Lower leg skin (tissue), 4 donors: ENCODE measurements around the gene ANKS6. TPM values are rescaled to one million over a fixed set of nuclear protein-coding genes. Genes with fewer than 3 reads are reported as not detected.

Source experiments
- DNase-seq, 2 donors: peaks; one replicate each; pipeline ENCODE4 v3.0.0-alpha.2; 2019; ENCODE audit warnings: low spot score in 2 of 2
- H3K4me3 ChIP-seq: fragments of 200-600 bp; sonication (generic); 2 replicates; pipeline ENCODE4 v1.5.1; 2017; ENCODE audit warnings: mild to moderate bottlenecking, low read depth; ENCODE audit not compliant: poor library complexity, severe bottlenecking
- CTCF ChIP-seq, 3 donors: fragments of 450-650 bp; IDR thresholded peaks; one replicate each; pipeline ENCODE4 v1.5.1; 2016; ENCODE audit warnings: antibody characterized with exemption in 3 of 3, mild to moderate bottlenecking in 3 of 3, moderate library complexity in 2 of 3
- POLR2A ChIP-seq, 2 donors: fragments of 450-650 bp; IDR thresholded peaks; one replicate each; pipeline ENCODE4 v1.6.1; 2016 to 2017; ENCODE audit warnings: antibody characterized with exemption in 2 of 2, mild to moderate bottlenecking in 1 of 2, moderate library complexity in 1 of 2
- WGBS, 2 donors: methylation state at CpG; one replicate each; pipeline ENCODE4 v1.1.5; 2018; 5-methylcytosine and 5-hydroxymethylcytosine counted together
- intact Hi-C: fragments of 100-400 bp; cut with DNase I; formaldehyde crosslinking; loops from one replicate; pipeline ENCODE4 v1.15.0; 2023; ENCODE audit warnings: low total_unique reads
- total RNA-seq, 4 donors: library from RNA; depleted of rRNA; stranded (reverse); fragments of >200 nt; gene quantifications; one replicate each; pipeline ENCODE4 v1.1.0, GENCODE V29; 2016

The ANKS6 gene
- total RNA-seq, 4 donors from 2014 or later, result 11.3 to 28.0 (median 19.1) TPM

- no peak for DNase-seq
- 93 to 96% methylated on average over 3 of the region's 3 CpGs for WGBS, 2 donors
- intact Hi-C loops, result no loop called here
- TF ChIP-seq CTCF (IDR thresholded peaks at IDR 0.05), result no peak
- no peak for TF ChIP-seq POLR2A (IDR thresholded peaks at IDR 0.05)
- H3K4me3 ChIP-seq, result no peak overlapping the region
Observed at GRCh38 chr9:98763986-98764745, 32.2 kb downstream of the ANKS6 start.

DNA sequence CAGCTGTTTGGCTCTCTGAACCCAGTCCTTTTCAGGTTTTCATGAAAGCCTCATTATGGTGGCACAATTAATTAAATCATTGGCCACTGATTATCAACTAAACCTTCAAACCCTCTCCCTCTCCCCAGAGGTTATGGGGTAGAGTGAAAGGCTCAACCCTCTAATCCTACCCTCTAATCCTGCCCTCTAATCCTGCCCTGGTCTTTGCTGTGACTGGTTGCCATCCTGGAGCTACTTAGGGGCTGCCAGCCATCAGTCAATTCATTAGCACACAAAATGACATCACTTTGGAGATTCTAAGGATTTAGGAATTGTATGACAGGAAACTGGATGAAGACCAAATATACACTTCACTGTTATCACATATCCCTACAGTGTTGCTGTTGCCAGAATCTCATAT, 36.1 kb downstream of the ANKS6 start:
- H3K4me3 ChIP-seq, result no peak overlapping the region
- no peak for DNase-seq
- TF ChIP-seq POLR2A (IDR thresholded peaks at IDR 0.05) (no peak), CTCF (IDR thresholded peaks at IDR 0.05) (no peak)
- intact Hi-C loops, result no loop called here

DNA sequence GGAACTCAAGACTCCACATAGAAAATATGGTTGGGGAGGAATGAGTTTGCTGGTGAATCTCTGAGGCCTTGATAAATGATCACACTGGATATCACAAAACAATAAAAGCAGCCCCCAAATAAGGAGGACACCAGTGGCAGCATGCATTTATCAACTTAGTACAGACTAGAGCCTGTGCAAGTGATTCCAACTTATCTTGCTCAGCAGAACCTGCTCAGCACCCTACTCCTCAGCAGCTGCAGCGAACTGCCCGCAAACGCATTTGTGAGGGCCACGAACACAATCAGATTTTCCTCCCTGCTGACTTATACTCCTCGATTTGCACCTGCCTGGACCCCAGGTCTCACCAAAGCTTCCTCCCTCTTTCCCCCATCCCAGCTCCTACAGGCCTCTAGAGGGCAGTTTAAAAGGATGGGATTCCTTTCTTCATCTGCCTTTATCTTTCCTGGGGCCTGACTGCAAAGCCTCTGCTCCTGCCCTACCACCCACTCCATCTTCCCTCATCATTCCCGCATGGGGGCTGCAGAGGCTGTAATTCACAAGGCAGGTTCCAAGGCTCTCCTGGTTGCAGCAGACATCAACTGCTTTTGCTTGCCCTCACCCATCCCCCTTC, 41.2 kb downstream of the ANKS6 start:
- 92 to 93% methylated on average over 6 of the region's 6 CpGs for WGBS, 2 donors
- no peak overlapping the region for H3K4me3 ChIP-seq
- intact Hi-C loops, result no loop called here
- DNase-seq, result no peak
- TF ChIP-seq CTCF (IDR thresholded peaks at IDR 0.05) (no peak), POLR2A (IDR thresholded peaks at IDR 0.05) (no peak)

GRCh38 chr9:98751210-98751609, 45.1 kb downstream of the ANKS6 start:
- H3K4me3 ChIP-seq, result no peak overlapping the region
- no peak for DNase-seq
- TF ChIP-seq CTCF (IDR thresholded peaks at IDR 0.05), result no peak
- no peak for TF ChIP-seq POLR2A (IDR thresholded peaks at IDR 0.05)
- intact Hi-C loops, result no loop called here
- 82 to 96% methylated on average over 2 of the region's 2 CpGs for WGBS, 2 donors

GRCh38 chr9:98750364-98751060, 45.8 kb downstream of the ANKS6 start:
- TF ChIP-seq CTCF (IDR thresholded peaks at IDR 0.05) (no peak), POLR2A (IDR thresholded peaks at IDR 0.05) (no peak)
- no peak overlapping the region for H3K4me3 ChIP-seq
- intact Hi-C loops, result no loop called here
- WGBS, 2 donors, result 87 to 94% methylated on average over 5 of the region's 5 CpGs
- DNase-seq, result no peak
